SW480 (cell line): Measurements from ENCODE around the gene CFB.
"Not testable (repeated sequence)": the region's sequence is repeated elsewhere in the genome, so short reads cannot be mapped to it uniquely, and the experiment has no call there.

ENCODE experiments used
- DNase-seq: peaks from one replicate; pipeline ENCODE4 v3.0.0-alpha.2; 2016; ENCODE audit warnings: low spot score

The CFB gene

DNA sequence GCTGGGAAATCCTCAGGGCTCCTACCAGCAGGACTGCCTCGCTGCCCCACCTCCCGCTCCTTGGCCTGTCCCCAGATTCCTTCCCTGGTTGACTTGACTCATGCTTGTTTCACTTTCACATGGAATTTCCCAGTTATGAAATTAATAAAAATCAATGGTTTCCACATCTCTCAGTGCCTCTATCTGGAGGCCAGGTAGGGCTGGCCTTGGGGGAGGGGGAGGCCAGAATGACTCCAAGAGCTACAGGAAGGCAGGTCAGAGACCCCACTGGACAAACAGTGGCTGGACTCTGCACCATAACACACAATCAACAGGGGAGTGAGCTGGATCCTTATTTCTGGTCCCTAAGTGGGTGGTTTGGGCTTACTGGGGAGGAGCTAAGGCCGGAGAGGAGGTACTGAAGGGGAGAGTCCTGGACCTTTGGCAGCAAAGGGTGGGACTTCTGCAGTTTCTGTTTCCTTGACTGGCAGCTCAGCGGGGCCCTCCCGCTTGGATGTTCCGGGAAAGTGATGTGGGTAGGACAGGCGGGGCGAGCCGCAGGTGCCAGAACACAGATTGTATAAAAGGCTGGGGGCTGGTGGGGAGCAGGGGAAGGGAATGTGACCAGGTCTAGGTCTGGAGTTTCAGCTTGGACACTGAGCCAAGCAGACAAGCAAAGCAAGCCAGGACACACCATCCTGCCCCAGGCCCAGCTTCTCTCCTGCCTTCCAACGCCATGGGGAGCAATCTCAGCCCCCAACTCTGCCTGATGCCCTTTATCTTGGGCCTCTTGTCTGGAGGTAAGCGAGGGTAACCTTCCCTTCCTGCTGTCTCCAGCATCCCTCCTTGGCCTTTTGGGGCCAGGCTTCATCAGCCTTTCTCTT is at the start of gene CFB:
Gene CFB (plus strand): TSS at position 589 of the 863 bp plus-strand sequence. CDS start 127 bp downstream, at position 716.
- peak; percentile 25 for DNase-seq

DNA sequence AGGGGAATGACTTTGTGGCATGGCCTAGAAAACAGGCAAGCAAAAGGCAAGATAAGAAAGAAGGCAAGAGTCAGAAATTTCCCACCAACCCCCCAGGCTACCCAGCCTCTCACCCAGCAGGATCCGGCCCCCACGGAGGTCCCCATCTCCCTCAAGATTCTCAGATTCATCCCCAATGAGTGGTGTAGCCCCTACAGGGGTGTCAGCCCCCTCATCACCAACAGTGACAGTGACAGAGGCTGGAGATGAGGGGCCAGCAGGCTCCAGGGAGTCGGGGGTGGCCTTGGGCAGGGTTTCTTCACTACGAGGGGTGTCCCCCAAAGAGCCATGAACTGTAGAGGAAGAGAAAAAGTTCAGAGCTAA is 49.4 kb upstream of the CFB start:
- DNase-seq, result no peak

GRCh38 chr6:31896856-31897611 is 48.9 kb upstream of the CFB start:
- DNase-seq, result no peak

DNA sequence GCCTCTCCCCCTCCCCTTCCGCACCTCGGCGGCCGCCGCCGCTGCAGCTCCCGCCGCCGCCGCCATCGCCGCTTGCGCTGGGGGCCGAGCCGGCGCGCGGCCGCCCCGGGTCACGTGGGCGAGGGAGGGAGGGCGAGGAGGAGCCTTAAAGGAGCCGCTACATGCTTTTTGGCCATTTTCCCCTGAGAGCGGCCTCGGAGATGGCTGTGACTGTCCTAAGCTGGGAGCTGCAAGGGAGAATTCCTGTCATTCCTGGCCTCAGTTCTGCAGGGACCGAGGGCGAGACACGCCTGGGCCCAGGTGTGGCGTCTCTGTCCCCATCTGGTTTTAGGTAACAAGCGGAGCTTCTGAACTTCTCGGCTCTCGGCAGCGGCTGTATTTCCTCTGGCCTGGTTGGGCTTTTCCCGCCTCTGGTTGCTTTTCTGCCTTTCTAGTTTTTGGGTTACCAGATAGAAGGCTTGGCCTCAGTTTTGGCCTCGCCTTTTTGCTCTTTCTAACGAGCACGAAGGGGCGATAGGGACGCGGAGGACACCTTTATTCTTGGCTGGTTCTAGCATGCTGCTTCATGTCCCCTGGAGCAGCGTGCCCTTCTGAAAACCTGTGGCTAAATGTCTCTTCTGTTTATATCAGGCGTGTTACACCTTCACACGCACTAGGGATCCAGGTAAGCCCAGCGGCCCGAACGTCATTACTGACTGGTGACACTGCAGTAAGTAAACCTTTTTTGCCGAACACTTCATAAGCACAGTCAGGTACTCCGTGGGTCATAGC is 48.1 kb upstream of the CFB start, which contains the start of gene EHMT2:
Gene EHMT2 (minus strand): TSS at position 87 of the 771 bp plus-strand sequence. CDS start 21 bp downstream, at position 66.
- DNase-seq, result peak; percentile 82

DNA sequence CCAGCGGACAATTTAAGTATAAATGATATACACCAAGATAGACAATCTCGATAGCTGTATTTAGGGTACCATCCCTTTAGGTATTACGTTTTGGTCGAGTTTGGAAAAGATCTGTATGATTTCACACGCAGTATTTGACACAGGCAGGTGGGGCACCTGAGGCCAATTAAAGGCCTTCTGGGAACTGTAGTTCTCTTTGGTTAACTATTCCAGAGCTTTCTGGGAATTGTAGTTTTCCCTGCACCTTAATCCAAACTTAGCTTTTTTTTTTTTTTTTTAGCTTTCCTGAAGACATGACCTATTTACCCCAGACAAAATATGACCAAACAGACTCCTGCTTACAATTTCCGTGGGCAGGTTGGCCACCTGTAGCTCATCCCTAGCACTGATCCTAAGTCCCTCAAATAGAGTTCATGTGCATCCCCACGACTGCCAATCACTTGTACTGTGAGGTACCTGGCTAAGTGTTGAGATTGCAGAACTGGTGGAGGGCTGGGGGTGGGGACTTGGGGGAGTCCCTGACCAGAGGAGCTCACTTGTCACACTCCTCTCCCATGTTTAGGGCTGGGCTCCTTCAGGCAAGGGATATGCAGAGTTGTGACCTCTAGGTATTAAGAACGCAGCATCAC is 47.4 kb upstream of the CFB start:
- DNase-seq, result peak; percentile 70

GRCh38 chr6:31899215-31899614 is 46.7 kb upstream of the CFB start:
- no peak for DNase-seq

DNA sequence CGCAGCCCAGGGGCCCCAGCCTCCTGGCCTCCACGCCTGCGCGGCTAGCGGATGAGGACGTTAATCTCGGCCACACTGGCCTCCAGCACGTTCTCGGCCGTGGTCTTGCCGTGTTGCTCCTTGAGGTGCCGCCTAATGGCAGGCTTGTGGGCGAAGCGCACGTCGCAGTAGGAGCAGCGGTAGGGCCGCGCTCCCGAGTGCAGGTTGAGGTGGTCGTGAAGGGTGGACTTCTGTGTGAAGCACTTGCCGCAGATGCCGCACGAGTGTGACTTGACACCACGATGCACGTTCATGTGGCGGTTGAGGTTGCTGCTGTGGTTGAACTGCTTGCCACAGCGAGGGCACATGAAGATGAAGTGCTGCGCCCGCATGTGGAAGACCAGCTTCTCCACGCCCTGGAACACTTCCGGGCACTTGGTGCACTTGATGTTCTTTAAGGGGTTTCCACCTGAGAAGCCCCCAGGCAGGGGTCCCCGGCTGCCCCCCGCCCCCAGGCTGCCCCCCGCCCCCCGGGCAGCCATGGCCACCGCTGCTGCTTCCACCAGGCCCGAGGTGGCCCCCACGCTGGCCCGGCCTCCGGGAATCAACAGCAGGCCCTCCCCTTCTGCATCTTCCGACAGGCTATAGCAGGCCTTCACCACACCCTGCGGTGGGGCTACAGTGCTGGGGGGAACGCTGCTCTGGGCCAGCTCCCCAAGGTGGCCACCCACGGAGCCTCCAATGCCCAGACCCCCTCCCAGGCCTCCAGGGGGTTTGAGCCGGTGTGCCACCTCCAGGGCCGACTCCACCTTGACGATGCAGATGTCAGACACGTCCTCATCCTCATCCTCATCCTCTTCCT is 45.8 kb upstream of the CFB start:
- DNase-seq, result no peak

DNA sequence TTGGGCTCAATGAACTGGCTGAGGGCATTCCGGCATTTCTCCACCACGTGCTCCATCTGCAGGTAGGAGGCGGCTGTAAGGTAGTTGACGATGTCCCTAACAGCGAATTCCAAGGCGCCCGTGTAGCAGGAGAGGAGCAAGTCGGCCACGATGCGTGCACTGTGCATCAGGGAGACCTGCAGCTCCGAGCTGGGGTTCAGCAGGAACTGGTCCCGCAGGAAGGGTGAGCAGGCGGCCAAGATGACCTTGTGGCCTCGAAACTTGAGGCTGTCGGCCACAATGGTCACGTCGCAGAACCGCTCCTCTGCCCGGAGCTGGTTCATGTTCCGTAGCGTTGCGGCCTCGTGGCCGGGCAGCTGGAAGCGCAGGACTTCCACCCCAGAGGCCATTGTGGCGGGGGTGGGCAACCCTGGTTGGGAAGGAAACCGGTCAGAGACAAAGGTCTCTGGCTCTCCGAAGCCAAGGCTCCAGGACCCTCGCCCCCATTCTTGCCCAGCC is 44.9 kb upstream of the CFB start:
- no peak for DNase-seq

GRCh38 chr6:31901415-31901952 is 44.4 kb upstream of the CFB start:
- DNase-seq, result peak; percentile 44

GRCh38 chr6:31901953-31902643 is 43.8 kb upstream of the CFB start, which contains the start of gene ZBTB12:
Gene ZBTB12 (minus strand): TSS chr6:31902086. CDS start chr6:31901305, 781 bp downstream.
- peak; percentile 92 for DNase-seq

DNA sequence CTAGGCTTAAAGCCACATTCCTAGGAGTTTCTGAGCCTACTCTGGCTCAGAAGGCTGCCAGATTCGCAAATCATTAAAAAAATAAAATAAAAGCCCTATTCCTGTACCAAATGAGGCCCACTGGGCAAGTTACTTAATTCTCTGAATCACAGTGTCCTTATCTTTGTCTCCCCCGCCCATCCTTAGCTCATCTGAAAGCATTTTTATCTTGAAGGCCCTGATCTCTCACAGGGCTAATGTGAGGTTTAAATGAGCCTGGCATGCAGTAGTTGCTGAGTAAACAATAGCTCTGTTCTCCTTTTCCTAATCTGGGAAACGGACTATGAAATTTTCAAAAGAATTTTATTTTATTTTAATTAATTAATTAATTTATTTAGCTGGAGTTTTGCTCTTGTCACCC is 41.9 kb upstream of the CFB start:
- no peak for DNase-seq

DNA sequence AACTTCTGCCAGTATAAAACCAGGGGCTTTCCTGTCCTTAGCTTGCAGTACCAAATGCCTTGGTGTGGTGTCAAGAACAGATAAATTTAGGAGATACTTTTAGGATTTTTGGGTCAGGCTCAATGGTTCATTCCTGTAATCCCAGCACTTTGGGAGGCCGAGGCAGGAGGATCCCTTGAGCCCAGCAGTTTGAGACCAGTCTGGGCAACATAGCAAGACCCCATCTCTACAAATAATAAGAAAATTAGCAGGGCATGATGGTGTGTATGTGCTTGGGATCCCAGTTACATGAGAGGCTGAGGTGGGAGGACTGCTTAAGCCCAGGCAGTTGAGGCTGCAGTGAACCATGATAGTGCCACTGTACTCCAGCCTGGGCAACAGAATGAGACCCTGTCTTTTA is 40.9 kb upstream of the CFB start:
- no peak for DNase-seq

DNA sequence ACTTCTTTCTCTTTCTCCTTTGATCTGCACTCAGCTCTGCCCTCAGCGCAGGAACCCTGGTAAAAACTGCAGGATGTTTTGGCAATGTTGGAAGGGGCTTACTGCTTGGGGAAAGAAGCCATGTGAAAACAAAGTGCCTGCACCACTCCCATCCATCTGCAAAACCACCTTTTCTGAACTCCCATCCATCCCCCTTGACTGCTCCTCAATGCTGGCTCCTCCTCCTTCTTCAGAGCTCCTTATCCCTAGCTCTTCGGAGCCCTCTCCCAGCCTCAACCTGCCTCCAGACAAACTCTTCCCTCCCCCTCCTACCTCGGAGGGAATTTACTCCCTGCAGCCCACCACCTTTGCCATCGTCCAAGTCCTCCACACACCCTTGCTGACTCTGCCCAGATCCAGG is 39.8 kb upstream of the CFB start:
- DNase-seq, result no peak

- not testable (repeated sequence) for DNase-seq
These were observed 39.2 kb upstream of the CFB start for GRCh38 chr6:31906727-31907126.

- no peak for DNase-seq
These were observed 38.6 kb upstream of the CFB start for GRCh38 chr6:31907158-31907813.

- DNase-seq, result not testable (repeated sequence)
These were observed 37.6 kb upstream of the CFB start for GRCh38 chr6:31908255-31908654.

DNA sequence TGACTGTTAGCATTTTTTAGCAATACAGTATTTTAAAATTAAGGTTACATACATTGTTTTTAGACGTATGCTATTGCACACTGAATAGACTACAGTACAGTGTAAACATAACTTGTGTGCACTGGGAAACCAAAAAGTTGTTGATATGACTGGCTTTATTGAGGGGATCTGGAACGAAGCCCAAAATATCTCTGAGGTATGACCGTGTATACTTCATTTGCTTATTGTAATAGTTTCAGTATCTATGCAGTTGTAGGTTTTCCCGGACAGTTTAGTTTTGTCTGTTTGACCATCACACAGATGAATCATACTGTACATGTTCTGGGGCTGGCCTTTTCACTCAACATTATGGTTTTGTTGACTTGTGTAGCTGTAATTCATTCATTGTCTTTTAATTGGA is 37.1 kb upstream of the CFB start:
- no peak for DNase-seq

GRCh38 chr6:31909298-31909697 is 36.6 kb upstream of the CFB start:
- not testable (repeated sequence) for DNase-seq
